Upper lobe of left lung (tissue), 4 donors: ENCODE data around the gene LGALS7B.

ENCODE experiments used
- CTCF ChIP-seq, 6 experiments: fragments of 450-650 bp in 4 of 6; fragments of 200-600 bp in 2 of 6; sonication (generic) in 2 of 6; IDR thresholded peaks; one replicate each; pipeline ENCODE4 v1.5.1; 2016 to 2019; ENCODE audit warnings: antibody characterized with exemption in 6 of 6
- POLR2A ChIP-seq, 4 donors: fragments of 450-650 bp; IDR thresholded peaks; one replicate each; pipeline ENCODE4 v1.5.1; 2016 to 2017; ENCODE audit warnings: antibody characterized with exemption in 4 of 4, mild to moderate bottlenecking in 2 of 4
- POLR2AphosphoS5 ChIP-seq, 2 donors: sonication (generic); formaldehyde crosslinking; IDR thresholded peaks; one replicate each; pipeline ENCODE4 v1.5.1; 2017; ENCODE audit warnings: antibody characterized with exemption in 2 of 2

DNA sequence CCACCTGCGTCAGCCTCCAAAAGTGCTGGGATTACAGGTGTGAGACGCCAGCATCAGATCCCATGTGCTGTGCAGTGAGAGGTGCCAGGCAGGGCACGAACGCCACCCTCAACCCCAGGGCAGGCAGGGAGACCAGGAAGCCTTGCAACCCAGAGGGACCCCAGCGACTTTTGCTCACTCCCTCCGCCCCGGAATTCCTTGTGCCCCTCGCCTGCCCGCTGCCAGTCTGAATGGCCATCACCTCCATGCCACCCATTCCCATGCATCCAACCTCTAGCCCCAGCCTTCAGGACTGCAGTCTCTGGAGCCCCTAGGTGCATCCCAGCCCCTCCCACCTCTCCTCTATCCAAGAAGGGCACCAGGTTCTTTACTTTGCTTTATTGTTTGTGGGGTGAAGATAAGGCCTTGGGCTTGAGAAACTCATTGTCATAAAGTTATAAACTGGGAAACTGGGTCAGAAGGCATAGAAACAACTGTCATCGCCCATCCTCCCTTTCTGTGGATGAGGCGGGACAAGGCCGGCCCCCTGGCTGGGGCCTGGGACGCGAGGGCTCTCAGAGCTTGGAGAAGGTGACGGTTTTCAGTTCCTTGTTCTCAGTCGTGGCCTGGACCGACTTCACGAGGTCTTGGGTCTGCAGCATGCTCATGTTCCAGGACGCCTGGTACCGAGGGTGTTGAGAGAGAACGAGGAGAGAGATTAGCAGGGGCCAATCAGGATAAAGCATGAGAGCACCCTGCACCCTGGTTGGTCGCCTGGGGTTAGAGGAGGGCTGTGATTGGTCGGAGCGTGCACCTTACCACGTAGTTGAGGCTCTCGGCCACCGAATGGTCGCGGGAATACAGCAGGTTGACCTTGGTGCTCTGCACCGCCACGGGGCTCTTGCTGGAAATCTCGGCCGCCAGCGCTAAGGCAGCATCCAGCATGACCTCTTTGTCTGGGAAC is 26.3 kb downstream of the LGALS7B start:
- TF ChIP-seq CTCF (IDR thresholded peaks at IDR 0.05) (no peak), POLR2AphosphoS5 (IDR thresholded peaks at IDR 0.05) (no peak), POLR2A (IDR thresholded peaks at IDR 0.05) (no peak)
